GM06990 (cell line): ENCODE data around the gene C4orf50.

Experiments used
- DNase-seq: peaks from one replicate; pipeline ENCODE4 v3.0.0-alpha.2; 2011; ENCODE audit not compliant: insufficient read length; ENCODE audit errors: extremely low read depth
- H3K27me3 ChIP-seq: replicated peaks from 2 replicates; pipeline ENCODE4 v1.6.0; 2011; ENCODE audit warnings: low read length; ENCODE audit not compliant: control insufficient read depth, insufficient read depth
- H3K36me3 ChIP-seq: 2 replicates; pipeline ENCODE4 v1.5.1; 2011; ENCODE audit warnings: low read length; ENCODE audit not compliant: control insufficient read depth, insufficient read depth
- H3K4me3 ChIP-seq: replicated peaks from 2 replicates; pipeline ENCODE4 v1.5.1; 2011; ENCODE audit warnings: low read depth, mild to moderate bottlenecking, control low read depth, low read length
- TF ChIP-seq, protein P1 (sequence below): IDR thresholded peaks from 2 replicates; pipeline ENCODE4 v1.5.1; 2011; ENCODE audit warnings: low read length, control low read depth, mild to moderate bottlenecking, inconsistent platforms; ENCODE audit not compliant: insufficient read depth, poor library complexity, severe bottlenecking

C4orf50 gene

DNA sequence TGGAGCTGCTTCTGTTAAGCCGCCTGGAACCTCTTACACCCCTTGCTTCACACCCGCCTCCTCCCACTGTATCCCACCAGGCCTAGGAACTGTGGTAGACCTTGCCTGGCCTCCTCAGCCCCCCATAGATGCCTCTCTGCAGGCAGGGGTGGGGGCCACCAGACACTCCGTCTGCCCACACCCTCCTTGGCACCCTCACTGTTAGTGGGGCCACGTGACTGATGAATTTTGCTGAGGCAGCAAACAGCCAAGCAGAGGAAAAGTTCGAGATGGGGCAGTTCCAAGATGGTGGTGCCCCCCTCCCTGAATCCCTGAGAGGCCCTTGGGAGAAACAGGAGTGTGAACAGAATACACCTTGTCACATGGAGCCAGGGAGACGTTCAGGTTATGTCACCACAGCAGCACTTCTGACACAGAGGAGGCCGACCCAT lies 41.2 kb upstream of the C4orf50 start:
- Histone ChIP-seq H3K36me3 (no peaks in the 10 kb centered on the region), H3K4me3 (no peak overlapping the region), H3K27me3 (no peaks in the 10 kb centered on the region)
- no peak for DNase-seq
- TF ChIP-seq, protein P1, sequence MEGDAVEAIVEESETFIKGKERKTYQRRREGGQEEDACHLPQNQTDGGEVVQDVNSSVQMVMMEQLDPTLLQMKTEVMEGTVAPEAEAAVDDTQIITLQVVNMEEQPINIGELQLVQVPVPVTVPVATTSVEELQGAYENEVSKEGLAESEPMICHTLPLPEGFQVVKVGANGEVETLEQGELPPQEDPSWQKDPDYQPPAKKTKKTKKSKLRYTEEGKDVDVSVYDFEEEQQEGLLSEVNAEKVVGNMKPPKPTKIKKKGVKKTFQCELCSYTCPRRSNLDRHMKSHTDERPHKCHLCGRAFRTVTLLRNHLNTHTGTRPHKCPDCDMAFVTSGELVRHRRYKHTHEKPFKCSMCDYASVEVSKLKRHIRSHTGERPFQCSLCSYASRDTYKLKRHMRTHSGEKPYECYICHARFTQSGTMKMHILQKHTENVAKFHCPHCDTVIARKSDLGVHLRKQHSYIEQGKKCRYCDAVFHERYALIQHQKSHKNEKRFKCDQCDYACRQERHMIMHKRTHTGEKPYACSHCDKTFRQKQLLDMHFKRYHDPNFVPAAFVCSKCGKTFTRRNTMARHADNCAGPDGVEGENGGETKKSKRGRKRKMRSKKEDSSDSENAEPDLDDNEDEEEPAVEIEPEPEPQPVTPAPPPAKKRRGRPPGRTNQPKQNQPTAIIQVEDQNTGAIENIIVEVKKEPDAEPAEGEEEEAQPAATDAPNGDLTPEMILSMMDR = no peak

DNA sequence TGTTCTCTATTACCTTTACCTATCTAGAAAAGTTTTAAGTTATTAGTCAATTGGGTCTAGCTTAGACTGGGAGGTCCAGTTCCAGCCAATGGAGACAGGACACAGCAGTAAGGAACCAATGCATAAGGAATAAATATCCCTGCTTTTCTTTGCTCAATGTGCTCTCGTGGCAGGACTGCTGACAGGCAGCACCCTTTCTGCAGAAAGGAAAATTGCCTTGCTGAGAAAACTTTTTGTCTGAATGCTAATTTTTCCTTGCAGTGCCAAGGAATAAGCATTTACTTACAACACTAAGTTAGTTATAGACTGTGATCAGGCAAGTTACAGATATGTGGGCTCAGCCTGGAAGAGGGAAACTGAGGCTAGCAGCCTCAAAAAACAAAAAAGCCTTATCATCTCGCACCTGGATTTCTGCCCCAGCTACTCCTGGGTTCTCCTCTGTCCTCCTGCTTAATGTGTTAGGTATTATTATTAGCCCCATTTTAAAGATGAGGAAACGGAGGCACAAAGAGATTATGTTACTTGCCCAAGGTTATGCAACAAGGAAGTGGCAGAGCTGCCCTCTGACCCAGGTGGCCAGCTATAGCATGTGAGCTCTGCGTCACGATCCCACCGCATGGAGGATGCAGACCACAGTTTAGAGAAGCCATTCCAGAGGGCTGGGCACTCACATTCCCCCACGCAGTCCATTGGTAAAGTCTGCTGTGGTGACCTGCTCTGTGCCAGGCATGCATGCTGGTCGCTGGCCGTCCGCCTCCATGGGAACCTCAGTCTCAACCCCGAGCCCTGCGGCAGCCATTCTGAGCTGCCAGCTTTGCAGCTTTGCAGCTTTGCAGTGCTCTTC lies 40.5 kb upstream of the C4orf50 start:
- TF ChIP-seq, protein P1 = no peak
- Histone ChIP-seq H3K36me3 (no peaks in the 10 kb centered on the region), H3K27me3 (no peaks in the 10 kb centered on the region), H3K4me3 (no peak overlapping the region)
- no peak for DNase-seq

DNA sequence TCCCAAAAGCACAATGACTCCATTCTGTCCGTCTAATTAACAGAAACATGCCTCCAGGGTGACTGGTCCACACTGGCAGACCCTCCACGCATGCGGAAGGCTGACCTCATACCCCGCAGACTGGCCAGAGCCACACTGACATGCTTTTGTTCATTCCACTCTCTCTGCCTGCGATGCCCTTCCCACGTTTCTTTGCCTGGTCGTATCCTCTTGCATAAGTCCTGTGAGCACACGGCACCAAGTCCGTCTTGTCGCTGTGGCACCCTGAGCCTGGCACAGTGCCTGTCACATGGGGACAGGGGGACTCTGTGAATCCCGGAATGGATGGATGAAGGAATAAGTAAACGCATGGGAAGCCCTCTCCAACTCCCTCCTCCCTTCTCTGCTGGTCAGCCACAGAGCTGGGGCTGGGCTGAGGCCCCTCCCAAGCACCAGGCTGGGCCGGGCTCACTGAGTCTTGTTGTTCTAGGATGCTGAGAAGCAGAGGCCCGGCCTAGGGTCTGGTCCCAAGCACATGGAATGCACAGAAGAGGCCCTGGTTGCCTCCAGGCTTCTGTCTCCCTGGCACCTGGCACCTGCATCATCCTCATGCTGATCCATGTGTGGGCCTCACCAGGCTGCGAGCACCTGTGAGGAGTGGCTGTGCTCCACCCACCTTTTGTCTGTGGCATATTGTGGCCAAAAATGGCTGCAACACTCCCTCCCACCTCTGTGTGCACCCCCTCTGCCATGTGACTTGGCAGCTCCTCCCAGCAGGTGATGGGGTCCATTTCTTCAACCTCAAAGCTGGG lies 38.9 kb upstream of the C4orf50 start:
- no peak overlapping the region for H3K4me3 ChIP-seq
- no peaks in the 10 kb centered on the region for H3K27me3 ChIP-seq
- TF ChIP-seq, protein P1 = no peak
- H3K36me3 ChIP-seq = no peaks in the 10 kb centered on the region
- no peak for DNase-seq

DNA sequence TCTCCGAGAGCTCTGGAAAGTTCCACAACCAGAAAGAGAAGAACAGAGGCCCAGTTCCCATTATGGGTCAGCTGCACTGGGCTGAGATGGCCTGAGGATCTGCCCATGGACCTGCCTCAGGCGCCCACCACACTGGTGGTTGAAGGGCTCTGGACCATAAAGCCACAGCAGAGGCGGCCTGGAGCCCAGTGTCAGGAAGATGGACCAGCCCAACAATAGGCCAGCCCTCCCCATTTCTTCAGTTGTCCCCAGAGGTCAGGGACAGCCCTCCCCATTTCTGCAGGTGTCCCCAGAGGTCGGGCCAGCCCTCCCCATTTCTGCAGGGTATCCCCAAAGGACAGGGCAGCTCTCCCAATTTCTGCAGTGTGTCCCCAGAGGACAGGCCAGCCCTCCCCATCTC lies 37.2 kb upstream of the C4orf50 start:
- TF ChIP-seq, protein P1 = no peak
- DNase-seq = no peak
- Histone ChIP-seq H3K27me3 (no peaks in the 10 kb centered on the region; the same call in 1 of the 2 replicates), H3K36me3 (no peaks in the 10 kb centered on the region), H3K4me3 (no peak overlapping the region)

DNA sequence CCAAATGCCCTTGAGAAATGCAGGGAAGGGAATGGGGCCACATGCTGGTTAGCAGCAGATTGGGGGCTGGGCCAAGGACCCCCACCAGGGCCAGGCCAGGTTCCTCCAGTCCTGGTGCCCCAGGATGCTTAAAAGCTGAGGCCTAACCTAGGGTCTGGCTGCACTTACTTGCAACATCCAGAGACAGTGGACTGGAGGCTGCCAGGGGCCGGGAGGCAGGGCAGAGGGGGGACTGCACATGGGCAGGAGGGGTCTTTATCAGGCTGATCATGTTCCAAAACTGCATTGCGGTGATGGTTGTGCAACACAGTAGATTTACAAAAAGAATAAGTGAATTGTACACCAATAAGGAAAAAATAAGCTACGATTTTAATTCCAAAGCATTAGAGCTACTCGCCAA lies 36.8 kb upstream of the C4orf50 start:
- H3K4me3 ChIP-seq = no peak overlapping the region
- H3K27me3 ChIP-seq = no peaks in the 10 kb centered on the region; the same call in 1 of the 2 replicates
- TF ChIP-seq, protein P1 = no peak
- H3K36me3 ChIP-seq = no peaks in the 10 kb centered on the region
- DNase-seq = no peak
